GM19467 (cell line): ENCODE results near the gene FRAS1.
"Not testable (repeated sequence)": the region's sequence is repeated elsewhere in the genome, so short reads cannot be mapped to it uniquely, and the experiment has no call there.

ENCODE experiments used
- ATAC-seq: cut with Tn5 transposase; IDR thresholded peaks from one replicate; pipeline ENCODE4 v1.9.1; 2021; ENCODE audit warnings: mild to moderate bottlenecking, moderate library complexity; ENCODE audit not compliant: unreplicated experiment

FRAS1 gene

GRCh38 chr4:78058591-78059523 lies 1.7 kb downstream of the FRAS1 start:
- ATAC-seq, result no peak

DNA sequence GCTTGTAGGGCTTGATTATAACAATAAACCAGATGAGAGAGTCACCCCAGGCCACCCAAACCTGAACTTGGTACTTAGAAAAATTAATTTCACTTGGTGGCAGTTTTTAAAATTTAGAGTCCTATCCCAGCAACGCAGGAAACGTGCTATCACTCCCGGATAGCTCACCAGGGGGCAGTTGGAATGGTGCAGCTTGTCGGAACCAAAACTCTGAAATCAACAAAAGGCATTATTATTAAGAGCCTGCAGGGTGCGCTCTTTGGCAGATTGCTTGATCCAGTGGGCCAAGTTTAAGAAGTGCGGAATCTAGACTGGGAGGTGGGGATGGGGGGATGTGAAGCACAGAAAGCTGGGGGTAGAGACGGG lies 2.4 kb downstream of the FRAS1 start:
- no peak for ATAC-seq

GRCh38 chr4:78059938-78060337 lies 2.8 kb downstream of the FRAS1 start:
- ATAC-seq, result no peak

DNA sequence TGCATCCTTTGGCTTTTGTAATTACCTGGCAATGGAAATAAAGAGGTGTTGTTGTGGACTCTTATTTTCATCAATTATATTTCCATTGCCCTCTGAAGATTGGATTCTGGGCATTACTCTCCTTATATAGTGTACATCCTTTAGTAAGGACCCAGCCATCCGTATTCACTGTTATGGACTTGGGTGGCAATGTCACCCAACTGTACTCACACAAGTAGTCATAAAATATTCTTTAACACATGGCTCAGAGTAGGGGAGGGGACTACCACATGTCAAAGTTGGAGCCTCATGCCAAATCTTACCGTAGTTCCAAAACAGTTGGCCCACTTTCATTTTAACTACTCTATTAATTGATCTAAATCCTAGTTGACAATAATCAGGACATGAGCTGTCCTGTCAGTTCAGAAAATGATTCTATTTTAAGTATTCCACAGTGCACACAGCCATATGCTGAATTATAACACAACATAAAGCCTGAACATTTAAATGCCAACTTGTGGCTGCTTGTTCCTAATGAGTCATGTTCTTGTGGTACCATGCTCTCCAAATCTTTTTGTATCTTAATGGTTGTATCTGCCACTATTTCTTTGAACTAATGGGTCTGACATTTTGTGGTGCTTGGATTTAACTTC lies 4.9 kb downstream of the FRAS1 start:
- no peak for ATAC-seq

DNA sequence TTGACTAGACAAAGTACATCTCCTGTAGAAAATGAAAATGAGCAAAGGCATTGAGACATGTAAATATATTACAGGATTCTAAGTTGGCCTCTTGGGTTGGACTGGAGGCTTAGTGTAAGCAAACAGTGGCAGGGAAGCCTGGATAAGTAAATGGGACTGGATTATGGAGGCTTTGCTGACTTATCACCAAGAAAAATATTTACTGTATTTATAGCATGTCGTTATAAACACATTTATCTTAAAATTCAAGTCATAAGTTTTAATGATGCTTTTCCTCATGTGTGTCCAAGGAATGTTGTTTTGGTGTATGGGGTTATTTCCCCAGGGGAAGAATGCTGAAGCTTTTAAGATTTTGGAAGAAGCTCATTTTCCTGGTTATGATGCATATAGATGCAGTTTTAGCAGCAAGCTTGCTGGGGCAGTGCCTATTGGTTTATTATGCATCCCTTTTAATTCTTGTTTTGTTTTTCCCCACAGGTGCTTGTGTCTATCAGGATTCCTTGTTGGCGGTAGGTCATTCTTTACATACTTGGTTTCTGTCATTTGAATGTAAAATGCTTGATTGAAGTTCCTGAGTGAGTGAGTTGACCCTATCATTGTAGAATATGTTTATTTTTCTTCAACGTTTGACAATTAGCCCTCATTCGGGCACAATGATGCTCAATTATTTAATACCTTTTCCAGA lies 8.5 kb downstream of the FRAS1 start:
- no peak for ATAC-seq

- no peak for ATAC-seq
Observed at GRCh38 chr4:78068481-78068880, 11.4 kb downstream of the FRAS1 start.

DNA sequence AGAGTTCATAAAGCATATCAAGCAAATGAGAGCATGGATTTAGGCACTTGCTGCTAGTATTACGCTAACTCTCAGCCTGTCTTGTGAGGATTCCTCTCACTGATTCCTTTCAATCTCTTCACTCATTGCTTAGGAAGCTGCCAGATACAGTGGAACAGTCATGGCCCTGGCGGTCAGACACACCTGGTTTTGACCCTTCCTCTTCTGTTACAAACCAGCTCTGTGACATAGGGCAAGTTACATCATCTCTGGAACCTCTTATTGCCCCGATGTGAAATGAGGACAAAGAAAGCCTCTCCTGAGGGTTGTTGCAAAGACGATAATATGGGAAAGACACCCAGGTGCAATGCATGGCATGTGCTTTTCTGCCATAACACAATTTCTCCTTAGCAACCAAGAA lies 12.2 kb downstream of the FRAS1 start:
- no peak for ATAC-seq

- ATAC-seq, result no peak
Observed at GRCh38 chr4:78069859-78070258, 12.7 kb downstream of the FRAS1 start.

DNA sequence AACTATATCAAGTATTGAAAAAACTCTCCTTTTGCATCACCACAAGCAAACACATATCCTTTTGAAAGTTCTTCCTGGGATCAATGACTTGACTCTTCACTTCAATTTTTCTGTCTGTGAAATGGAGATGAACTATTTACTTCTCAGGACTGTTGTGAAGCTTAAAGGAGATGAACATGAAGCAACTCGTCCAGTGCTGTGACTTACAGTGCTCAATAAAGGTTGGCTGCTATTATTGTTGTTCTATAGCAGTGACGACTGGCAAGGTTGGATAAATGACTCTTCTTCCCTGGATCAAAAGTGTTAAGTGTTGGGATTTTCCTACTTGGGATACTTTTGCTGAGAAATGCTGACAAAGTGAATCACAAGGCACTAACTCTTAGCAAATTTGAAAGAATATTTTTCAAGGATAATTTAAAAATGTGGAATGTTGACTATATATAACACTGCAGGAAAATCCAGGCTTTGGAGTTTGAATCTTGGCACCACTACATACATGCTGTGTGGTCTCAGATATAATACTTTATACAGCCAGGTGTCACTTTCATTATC lies 13.7 kb downstream of the FRAS1 start:
- ATAC-seq, result no peak

DNA sequence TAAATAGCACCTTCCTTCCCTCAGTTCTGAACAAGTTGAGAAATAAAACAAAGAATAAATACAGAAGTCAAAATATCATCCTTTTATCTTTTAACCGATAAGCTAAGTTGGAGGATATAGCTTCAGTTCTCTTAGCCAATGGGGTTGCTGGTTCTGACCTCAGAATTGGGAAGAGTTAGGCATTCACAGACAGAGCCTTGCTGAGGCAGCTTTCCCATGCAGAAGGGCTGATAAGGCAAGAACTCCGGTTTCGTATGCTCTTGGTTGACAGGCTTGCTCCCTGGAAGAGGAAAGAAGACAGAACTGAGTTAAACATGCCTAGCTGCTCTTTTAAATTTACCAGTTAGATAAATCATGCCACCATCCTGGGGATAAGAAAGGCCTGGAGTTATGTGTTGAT lies 17.6 kb downstream of the FRAS1 start:
- ATAC-seq, result no peak

GRCh38 chr4:78075986-78076385 lies 18.9 kb downstream of the FRAS1 start:
- ATAC-seq, result no peak

DNA sequence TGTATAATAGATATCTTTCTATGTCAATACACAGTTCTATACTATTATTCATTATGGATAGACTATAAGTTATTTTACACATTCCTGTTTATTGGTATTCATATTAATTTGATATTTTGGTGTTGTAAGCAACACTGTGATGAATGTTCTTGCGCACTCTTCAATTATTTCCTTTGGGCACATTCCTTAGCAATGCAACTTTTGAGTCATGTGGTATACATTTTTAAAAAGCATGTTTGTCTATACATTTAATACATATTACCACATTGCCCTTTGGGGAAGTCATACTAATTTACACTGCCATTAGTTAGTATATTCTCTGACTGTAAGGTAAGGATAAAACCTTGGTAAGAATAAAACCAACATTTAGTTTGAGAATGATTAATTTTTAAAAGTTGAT lies 21.0 kb downstream of the FRAS1 start:
- ATAC-seq, result no peak

GRCh38 chr4:78079726-78080430 lies 22.8 kb downstream of the FRAS1 start:
- ATAC-seq, result no peak

DNA sequence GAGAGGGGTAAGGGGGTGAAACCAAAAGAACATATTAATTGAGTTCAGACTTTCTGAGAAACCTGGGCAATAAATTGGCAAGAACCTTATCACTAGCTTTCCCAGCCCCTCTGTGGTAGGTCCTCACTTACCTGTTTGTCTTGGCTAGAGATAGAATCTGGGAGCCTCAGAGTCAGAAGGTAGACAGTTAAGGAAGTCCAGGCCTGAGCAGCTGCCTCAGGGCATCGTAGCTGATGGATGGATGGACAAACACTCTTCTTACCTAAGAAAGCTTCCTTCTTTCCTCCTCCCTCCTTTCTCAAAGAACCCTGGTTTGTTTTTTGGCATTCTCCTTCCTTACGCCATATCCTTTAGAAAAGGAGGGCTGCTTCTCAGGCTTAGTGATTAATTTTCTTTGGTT lies 24.4 kb downstream of the FRAS1 start:
- ATAC-seq, result no peak

DNA sequence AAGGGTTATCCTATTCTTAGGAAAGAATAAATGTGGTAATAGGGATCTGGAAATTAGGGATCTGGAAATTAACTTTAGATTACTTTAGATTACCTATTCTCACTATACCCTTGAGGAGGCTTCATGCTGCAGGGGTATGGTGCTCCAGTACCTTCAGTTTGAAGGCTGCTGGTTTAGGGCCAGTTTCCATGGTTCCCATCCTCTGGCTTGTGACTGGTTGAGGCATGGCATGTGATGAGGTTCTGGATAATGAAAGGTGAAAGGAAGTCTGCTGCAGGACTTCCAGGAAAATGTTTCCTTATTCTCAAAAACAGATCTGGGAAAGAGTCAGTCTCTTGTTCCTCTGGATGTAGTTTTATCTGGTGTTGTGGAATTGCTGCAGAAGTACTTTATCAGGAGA lies 25.9 kb downstream of the FRAS1 start:
- no peak for ATAC-seq

DNA sequence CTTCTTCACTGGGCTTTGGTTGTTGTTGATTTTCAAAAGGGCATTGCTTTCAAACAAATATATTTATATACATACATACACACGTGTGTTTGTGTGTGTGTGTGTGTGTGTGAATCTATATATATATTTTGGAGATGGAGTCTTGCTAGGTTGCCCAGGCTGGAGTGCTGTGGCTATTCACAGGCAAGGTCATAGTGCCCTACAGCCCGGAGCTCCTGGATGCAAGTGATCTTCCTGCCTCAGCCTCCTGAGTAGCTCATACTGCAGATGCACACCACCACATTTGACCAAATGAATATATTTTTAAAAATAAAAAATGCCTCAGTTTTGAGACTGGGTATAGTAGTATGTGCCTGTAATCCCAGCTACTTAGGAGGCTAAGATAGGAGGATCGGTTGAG lies 34.4 kb downstream of the FRAS1 start:
- no peak for ATAC-seq

DNA sequence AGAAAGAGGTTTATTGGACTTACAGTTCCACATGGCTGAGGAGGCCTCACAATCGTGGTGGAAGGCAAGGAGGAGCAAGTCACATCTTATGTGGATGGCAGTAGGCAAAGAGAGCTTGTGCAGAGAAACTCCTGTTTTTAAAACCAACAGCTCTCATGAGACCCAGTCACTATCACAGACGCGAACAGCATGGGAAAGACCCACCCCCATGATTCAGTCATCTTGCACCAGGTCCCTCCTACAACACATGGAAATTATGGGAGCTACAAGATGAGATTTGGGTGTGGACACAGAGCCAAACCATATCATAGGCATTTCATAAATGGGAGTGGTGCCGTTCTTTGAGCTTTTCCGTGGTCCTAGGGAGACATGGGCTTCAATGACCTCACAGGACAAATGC lies 35.2 kb downstream of the FRAS1 start:
- ATAC-seq, result not testable (repeated sequence)

DNA sequence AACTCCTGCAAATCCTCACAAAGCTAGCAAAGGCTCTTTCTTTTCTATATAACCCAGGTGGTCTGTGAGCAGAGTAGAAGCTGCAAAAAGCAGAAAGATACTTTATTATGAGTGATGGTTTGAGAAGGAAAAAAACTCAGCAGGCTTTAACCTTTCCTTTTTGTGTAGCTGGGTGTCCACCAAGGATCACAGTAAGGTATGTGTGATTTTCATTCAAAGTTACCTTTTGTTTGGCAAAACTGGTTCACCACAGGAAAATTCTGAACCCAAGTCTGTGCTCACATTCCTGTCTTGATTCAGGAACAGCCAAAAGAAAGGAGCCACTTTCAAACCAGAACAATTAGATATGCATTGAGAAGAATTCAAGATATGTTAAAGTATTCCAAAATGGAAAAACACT lies 35.7 kb downstream of the FRAS1 start:
- no peak for ATAC-seq

GRCh38 chr4:78095081-78095480 lies 38.0 kb downstream of the FRAS1 start:
- no peak for ATAC-seq

DNA sequence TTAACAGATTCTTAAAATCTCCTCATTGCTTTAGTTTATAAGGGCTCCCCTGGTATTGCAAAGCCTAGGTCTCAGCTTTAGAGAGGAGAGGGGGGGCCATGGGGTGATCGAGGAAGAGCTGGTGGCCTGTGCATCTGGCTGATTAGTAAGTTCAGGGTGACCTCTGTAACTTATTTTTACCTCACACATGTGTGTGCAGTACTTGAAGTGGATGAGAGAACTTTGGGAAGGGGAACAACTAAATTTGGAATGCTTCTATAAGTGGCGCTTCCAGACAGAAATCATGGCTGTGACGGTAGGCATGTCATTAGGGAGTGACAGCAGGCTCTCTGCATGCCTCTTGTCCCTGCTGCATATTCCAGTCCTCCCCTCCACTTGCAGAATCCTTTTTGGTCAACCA lies 41.9 kb downstream of the FRAS1 start:
- ATAC-seq, result no peak

GRCh38 chr4:78100060-78100459 lies 42.9 kb downstream of the FRAS1 start:
- ATAC-seq, result no peak
